GM19351 (cell line): ENCODE results near the gene GALNTL6.

Experiments used
- ATAC-seq: cut with Tn5 transposase; IDR thresholded peaks from one replicate; pipeline ENCODE4 v1.9.1; 2021; ENCODE audit warnings: mild to moderate bottlenecking, moderate library complexity; ENCODE audit not compliant: unreplicated experiment

GALNTL6 gene

GRCh38 chr4:171812665-171813525 lies at the start of gene GALNTL6:
Gene GALNTL6 (plus strand): TSS chr4:171813404.
- ATAC-seq, result peak; percentile 38

DNA sequence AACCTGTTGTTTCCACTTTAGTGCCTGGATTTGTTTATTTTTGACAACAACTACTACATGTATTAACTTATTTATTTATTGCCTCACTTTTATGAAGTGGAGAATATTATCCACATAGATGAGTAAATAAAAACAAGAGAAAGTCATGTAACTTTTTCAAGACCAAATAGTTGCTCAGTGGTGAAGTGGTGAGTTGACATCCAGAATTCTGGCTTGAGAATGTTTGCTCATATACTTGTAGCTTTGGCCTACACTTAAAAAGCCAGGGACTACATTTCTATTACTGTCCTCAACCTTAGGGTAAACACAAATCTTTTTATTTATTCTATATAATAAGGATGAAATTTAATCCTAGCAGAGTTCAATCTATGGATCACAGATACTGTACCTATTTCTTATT lies 47.7 kb upstream of the GALNTL6 start:
- no peak for ATAC-seq

DNA sequence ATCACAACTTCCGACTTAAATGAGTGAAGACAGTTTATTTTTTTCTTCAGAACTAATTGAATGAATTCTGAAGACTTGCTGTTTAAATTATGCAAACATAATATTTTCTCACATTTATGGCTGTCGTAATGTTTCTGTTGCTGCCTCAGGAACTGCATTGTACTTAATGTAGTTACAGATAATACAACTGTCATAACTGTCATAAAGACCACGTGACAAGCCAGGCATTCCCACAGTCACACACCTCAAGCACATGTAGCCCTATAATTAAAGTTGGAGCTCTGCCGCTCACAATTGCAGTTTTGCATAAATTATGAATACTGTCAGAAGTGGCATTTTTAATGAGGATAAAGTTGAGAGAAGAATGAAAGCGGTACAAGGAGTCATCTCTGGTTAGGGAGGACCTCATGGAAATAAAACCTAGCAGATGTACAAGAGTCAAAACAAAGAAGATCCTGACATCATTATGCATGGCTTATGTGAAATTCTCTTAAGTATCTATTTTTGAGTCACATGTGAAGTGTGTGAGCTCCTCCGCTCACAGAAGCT lies 38.5 kb upstream of the GALNTL6 start:
- no peak for ATAC-seq

- ATAC-seq, result no peak
Measured at GRCh38 chr4:171779301-171779700, 33.9 kb upstream of the GALNTL6 start.

DNA sequence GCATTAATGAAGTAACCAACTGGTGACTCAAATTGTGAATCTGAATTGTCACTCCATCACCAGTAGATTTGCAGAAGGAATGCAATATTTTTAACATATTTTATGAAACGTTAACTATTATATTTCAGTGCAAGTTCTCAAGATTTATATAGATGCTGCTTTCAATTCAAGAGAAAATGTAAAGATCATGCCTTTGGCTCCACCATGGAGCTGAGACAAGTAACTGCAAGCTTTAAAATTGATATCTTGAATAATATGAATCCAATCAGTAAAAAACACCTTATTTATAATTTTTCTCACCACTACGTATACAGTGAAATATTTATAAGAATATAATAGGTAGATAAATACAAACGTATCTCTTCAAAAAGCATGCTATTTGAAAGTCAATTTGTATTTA lies 27.8 kb upstream of the GALNTL6 start:
- ATAC-seq, result no peak

GRCh38 chr4:171793723-171794122 lies 19.5 kb upstream of the GALNTL6 start:
- no peak for ATAC-seq

DNA sequence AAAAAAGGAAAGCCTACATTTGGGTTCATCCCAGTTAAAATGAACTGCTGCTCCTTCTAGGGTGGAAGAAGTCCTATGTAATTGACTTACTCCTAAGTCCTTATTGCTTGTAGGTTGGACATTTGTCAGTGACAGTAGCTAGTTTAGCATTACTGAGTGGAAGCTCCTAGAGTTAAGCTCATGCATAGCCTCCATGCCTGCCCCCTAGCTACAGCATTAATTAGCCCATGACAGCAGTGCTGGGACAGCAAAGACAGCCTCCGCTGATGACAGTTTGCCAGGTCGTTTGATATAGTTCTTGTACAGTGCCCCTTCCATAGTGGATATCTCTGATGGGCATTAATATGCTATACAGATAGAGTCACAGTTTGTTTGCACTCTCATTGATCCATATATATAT lies 18.7 kb upstream of the GALNTL6 start:
- no peak for ATAC-seq

GRCh38 chr4:171809854-171810253 lies 3.4 kb upstream of the GALNTL6 start:
- no peak for ATAC-seq

- ATAC-seq, result no peak
Measured at GRCh38 chr4:171812333-171812664, 905 bp upstream of the GALNTL6 start.

GRCh38 chr4:171813526-171814250 lies 484 bp downstream of the GALNTL6 start:
- ATAC-seq, result peak; percentile 1

- no peak for ATAC-seq
Measured at GRCh38 chr4:171814545-171814944, 1.3 kb downstream of the GALNTL6 start.

DNA sequence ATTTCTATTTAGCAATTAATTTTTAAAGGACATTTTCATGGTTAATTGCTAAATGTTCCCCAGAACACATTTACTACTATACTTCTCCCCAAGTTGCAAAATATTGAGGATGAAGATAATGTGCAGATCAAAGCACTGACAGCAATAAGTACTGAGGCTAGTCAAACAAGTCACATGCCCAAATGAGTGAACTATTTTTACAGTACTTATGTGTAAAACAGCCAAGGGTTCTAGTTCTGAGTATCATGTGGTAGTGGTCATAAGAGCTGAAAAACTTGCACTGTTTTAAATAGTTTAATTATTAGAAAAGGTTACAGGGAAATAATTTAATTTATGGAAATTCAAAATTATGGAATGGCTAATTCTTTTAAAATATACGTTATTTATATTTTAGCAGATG lies 3.8 kb downstream of the GALNTL6 start:
- peak; percentile 43 for ATAC-seq

- no peak for ATAC-seq
Measured at GRCh38 chr4:171834640-171835039, 21.4 kb downstream of the GALNTL6 start.

- no peak for ATAC-seq
Measured at GRCh38 chr4:171843456-171843855, 30.3 kb downstream of the GALNTL6 start.

DNA sequence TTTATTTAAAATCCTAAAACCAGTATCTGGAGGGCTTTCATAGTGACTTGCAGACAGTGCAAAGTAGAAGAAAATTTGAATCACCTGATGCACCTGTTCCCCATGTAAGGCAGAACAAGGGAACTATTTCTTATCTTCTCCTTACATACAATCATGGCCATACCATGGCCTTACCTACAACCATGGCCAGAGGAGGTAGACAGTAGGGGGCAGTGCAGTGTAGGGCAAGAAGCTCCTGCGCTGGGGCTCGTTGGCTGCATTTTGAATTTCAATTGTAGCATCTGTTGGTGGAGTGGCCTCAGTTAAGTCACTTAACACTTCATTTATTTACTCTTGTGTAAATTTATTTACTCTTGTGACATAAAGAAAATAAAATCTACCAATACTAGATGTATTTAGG lies 33.0 kb downstream of the GALNTL6 start:
- ATAC-seq, result peak; percentile 87

DNA sequence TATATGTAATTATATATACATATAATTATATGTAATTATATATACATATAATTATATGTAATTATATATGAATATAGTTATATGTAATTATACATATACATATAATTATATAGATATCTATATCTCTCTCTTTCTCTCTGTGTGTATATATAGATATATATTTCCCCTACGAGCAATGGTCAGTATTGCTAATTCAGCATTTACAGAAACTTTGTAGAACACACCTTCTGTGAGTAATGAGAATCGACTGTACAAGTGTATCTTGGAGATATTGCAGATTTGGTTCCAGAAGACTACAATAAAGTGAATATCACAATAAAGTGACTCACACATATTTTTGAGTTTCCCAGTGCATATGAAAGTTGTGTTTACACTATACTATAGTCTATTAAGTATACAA lies 33.7 kb downstream of the GALNTL6 start:
- ATAC-seq, result no peak

DNA sequence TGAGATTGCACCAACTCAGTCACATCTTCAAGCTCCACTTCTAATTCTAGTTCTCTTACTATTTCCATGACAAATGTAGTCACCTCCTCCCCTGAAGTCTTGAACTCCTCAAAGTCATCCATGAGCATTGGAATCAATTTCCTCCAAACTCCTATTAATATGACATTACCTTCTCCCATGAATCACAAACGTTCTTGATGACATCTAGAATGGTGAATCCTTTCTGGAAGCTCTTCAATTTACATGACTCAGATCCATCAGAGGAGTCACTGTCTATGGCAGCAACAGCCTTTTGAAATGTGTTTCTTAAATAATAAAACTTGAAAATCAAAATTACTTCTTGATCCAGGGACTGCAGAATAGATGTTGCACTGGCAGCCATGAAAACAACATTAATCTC lies 34.5 kb downstream of the GALNTL6 start:
- no peak for ATAC-seq

DNA sequence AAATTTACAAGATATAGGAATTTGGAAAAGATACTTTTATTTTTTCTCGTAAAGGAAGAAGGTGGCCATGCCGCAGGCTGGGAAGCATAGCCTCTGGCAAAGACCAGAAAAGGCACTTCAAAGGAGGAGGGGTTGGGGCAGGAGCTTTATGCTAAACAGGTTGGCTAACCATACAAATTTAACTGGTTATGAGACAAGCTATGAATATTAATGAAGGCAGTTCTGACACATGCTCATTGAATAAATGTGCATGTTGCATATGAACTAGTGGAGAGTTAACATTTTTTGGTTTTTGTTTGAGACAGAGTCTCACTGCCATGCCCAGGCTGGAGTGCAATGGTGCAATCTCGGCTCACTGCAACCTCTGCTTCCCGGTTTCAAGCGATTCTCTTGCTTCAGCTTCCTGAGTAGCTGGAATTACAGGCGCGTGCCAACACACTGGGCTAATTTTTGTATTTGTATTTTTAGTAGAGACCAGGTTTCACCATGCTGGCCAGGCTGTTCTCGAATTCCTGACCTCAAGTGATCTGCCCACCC lies 36.5 kb downstream of the GALNTL6 start:
- no peak for ATAC-seq

DNA sequence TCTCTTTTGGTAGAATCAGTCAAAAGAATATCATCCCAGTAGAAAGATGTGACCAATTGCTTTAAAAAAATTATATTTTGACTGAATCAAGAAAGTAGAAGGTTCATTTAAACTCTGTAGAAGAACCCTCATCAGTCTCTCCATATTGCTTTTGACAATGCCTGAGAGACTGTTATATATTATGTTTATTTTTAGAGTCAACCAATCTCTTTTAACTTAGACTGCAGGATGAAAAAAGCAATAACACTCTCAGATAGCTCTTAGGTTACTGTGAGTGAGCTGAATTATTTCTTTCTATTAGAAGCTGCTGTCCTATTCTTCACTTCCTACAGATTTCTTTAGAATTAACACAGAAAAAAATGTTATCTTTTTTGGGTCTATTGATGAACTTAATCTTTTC lies 38.1 kb downstream of the GALNTL6 start:
- no peak for ATAC-seq

DNA sequence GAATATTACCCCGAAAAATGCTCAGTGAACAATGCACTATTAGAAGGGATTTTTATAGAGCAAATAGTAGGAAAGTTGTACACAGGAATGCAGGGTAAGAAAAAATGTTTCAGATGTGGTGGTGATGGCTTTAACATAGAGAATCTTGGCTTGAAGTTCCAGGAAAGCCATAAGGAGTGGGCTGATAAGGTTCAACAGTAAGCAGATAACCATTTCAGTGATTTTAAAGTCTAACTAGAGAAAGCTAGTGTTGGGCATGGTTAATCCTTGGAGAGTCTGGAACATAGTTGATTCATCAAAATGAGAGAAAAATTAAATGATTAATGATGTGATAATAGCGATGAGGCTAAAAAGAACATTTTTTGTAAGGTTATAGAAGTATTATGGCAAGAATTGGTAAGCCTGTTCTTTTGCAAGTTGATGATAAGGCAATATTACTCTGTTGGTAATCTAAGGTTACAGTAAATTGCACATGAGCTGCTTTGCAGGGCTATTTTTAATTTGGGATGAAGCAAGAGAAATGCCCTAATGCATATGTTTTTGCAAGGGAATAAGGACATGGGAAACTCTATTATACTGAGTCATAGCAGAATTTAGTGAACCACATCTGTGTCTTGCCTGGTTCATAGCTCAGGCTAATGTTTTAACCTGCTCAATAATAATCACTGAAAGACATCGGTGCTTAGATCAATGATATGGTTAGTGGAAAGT lies 44.3 kb downstream of the GALNTL6 start:
- no peak for ATAC-seq

DNA sequence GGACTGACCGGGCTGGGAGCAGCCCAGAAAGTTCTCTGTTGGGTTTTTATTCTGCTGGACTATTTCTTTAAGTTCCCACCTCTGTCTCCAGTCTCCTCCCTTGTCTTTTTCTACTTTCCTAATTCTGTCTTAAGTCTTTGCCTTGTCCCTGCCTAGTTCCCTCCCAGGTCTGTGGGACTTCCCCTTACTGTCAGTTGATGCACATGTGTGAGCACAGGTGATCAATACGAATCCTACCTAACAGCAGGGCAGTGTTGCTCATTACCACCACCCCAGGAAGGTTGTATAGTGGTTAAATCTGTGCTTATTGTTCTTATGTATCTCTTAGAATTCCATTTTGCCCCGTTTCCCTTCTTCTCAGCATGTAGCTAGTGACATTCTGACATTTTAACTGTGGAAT lies 62.1 kb downstream of the GALNTL6 start:
- ATAC-seq, result peak; percentile 56
